ENCODE data around the gene PLXNA2.

PLXNA2 gene

DNA sequence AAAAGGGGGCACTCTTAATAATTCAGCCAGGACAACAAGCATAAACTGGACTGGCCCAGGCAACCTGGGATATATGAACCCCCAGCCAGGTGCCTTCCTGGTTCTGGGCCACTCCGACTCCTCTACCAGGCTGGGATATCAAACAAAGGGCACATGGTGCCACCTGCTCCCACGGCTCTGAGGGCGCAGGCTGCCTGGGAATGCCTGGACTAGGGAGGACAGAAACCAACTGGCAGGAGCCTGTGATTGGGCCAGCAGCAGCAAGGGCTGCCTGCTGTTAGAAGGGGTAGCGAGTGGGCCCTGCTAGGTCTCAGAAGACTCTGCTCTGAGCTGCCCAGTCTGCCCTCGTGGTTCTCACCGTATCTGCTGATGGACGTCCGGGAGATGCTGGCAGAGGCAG lies 210.0 kb downstream of the PLXNA2 start:
- no peak for DNase-seq

GRCh38 chr1:208033236-208033635 lies 210.9 kb downstream of the PLXNA2 start:
- DNase-seq, result no peak

- no peak for DNase-seq
Measured at GRCh38 chr1:208031932-208032320, 212.3 kb downstream of the PLXNA2 start.

- DNase-seq, result no peak
Measured at GRCh38 chr1:208031316-208031931, 212.8 kb downstream of the PLXNA2 start.

DNA sequence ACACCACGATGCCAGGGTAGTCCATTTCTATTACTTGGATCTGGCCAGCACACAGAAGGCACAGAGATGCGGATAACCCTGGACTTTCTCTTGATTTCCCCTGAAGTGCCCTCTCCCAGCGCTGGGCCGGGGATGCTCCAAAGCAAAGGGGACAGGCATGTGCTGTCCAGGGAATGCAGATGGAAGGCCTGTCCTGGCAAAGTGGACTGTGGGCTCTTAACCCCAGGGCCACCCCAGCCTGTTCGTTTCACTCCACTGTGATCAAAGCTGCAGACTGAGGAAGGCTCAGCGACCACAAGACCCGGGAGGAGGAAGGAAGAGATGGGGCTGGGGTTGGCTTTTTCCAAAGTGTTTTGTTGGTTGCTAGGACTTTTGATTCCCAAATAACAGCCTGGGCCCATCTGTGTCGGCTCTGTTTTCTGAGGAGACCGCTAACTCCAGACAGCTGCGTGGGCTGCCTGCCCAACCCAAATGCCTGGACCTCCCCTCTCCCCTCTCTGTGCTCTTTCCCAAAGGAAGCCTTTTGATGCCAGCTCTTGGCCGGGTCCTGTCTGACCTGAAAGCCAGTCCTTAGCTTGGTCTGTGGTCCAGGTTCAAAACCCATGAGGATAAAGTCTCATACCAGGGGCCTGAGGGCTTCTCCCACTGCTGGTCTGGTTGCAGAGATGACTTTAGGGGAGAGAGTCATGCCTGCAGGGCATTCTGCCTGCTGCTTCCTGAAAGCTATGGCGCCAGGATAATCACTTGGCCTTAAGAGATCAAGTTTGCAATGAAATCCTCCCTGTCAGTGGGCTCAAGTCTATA lies 213.7 kb downstream of the PLXNA2 start:
- no peak for DNase-seq

- no peak for DNase-seq
Measured at GRCh38 chr1:208029381-208030287, 214.6 kb downstream of the PLXNA2 start.

DNA sequence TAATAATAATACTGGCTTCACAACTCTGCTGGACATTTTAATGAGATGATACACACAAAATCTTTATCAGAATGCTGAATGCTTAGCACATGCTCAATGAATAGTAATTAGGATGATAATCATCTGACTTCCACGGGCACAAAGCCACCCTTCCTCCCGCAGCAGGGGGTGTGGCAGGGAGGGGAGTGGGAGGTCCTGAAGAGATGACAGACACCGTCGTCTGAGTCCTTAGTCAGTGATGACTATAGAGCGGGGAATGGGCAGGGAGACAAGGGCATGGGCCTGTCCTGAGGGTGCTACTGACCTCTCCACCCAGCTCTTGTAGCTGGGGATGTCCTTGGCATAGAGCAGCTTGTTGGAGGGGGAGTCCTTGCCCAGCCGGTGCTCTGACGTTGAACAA lies 215.7 kb downstream of the PLXNA2 start:
- DNase-seq, result no peak

- no peak for DNase-seq
Measured at GRCh38 chr1:208027861-208028260, 216.3 kb downstream of the PLXNA2 start.

DNA sequence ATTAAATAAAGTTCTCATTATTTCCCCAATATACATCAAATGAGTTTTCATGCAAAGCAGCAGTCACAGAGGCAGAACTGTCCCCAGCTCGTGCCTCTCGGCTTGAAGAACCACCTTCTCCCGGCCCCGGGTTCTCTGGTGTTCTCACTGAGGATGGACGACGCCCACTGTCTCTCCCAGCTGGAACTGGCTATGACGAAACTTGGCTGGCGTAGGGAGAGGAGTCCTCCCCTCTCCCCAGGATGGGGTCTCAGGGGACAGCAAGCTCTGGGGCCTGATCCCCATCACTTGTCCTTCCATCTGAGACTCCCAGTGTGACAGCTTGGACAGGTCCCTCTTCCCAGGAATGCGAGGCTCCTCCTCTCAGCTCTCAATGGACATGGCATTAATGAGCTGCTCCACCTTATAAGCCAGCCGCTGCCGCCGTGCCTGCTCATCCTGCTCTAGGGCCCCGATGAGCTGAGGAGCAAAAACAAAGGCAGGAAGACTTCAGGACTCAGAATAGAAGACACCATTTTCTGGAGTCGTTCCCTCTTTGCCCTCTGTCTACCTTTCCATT lies 217.2 kb downstream of the PLXNA2 start:
- DNase-seq, result no peak

GRCh38 chr1:208025031-208025430 lies 219.2 kb downstream of the PLXNA2 start:
- DNase-seq, result no peak

DNA sequence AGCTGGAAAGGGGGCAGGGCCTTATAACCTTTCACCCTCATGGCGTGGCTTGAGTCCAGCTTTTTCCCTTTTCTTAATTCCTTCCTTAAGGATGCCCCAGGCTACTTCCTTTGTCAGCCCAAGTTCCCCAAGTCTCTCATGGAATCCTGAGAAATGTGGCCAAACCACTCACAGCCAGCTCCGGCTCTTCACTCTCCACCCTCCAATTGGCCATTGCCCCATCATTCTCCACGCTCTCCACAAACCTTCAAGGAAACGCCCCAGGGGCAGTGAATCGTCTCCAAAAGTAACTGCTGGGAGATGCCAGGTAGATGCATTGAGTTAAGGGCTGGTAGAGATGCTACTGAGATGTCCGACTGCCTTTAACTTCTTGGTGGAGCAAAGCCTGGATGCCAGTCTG lies 219.8 kb downstream of the PLXNA2 start:
- no peak for DNase-seq

DNA sequence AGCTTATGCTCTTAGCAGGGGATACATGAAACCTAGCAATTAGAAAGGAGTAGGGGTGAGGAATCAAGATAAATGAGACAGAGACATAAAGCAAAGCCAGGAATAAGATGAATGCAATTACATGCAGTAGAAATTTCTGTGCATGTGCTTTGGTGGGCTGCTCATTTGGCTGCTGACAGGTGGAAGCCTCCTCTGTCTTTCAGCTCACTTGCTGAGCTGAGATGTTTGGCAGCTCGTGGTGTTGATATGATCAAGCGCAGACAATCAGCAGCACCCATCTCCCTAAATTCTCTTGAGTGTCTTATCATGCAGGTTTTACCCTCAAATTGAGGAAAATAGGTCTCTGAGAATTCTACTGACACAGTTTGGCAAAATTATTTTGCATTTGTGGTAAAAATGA lies 224.9 kb downstream of the PLXNA2 start:
- no peak for DNase-seq

DNA sequence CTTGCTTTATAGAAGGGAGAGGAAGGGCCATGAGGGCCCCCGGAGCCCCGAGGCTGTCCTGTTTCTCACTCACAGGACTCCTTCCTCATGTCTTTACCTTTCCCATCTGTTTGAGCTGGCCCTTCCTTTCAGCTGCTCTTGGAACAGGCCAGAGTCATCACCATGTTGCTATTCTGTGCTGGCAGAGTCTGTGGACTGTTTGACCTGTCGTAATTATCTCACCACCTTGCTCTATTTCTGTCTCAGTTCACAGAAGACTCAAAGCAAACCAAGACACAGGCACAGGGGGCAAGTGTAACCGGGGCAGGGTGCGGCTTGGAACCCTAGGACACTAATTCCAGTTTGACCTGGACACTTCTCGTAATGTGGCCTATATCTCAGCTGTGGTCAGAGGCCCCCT lies 228.9 kb downstream of the PLXNA2 start:
- no peak for DNase-seq

DNA sequence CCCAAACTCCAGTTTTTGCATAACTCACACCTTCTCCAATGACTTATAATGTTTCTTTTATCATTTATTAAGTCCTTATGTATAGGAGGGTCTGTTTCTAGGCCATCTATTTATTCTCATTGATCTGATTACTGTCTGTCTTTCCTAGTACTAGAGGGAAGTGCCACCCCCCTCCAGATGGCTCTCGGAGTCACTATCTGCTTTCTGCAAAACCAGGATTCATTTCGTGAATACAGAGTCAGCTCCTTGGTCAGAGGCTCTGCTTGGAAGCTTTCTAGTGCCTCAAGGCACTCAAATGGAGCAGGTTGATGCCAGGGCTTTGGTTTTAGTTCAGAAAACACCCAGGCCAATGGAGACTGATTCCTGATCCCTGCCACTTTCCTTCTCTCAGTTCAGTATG lies 231.0 kb downstream of the PLXNA2 start:
- no peak for DNase-seq

GRCh38 chr1:208012721-208013120 lies 231.5 kb downstream of the PLXNA2 start:
- no peak for DNase-seq

- no peak for DNase-seq
Measured at GRCh38 chr1:208010487-208011071, 233.6 kb downstream of the PLXNA2 start.

DNA sequence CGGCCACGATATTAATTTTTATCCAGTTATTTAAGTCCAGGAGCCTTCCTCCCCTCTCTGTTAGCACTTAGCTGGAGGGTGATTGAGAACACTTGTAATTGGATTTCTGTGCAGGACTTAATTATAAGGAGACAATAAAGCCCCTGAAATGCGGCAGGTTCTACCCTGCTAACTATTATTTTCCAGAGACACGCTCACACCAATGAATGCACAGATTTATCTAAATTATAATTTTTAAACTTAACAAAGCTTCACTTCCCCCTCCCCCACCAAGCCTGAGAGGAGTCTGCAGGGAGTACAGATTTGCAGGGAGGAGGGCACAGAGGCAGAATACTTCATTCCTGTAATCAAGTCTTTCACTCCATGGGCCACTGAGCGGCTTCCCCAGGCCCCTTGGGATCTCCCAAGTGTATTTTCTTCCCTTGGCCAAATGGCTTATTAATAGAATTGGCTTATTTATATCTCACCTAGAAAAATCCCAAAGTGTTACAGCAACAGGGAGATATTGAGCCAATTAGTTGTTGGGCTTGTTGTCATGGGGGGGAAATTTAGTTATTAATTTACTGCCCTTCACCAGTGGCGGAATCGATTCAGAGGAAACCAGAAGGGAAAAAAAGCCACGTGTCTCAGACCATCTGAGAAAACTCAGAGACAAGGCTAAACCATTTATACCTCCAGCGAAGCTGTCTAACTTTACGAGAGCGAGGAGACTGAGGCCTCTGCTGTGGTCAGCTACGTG lies 234.3 kb downstream of the PLXNA2 start:
- DNase-seq, result no peak

GRCh38 chr1:208009303-208009702 lies 234.9 kb downstream of the PLXNA2 start:
- DNase-seq, result no peak

- no peak for DNase-seq
Measured at GRCh38 chr1:208008534-208008933, 235.7 kb downstream of the PLXNA2 start.

GRCh38 chr1:208007938-208008342 lies 236.2 kb downstream of the PLXNA2 start:
- no peak for DNase-seq

DNA sequence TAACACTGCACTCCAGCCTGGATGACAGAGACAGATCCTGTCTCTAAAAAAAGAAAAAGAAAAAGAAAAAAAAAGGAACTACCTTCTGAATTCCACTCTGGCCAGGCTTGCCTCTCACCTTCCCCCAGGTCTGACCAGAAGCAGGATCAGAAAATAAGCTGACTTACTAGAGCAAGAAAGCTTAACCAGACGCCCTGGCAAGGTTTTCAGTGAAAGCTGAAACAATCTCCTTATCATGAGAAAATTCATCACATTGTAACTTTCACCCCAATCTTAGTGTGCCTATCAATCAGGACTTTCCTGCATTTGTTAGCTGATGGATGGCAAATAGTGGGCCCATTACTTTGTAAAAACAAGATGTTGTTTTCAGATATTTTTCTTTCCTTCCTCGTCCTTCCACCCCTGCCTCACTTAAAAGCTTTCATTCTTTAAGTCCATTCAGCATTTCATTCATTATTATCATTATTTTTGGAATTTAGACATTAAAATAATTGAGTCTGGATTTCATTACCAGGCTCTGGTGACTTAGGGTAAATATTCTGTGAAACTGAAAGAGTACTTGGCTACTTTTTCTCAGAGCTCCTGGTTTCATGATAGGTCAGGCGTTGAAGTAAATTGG lies 236.8 kb downstream of the PLXNA2 start:
- no peak for DNase-seq

Measured in T1000 (cell line).